22Rv1 (cell line): ENCODE data around the gene ARMC2.

Source experiments
- CTCF ChIP-seq: fragments of 450-650 bp; IDR thresholded peaks from 2 replicates; pipeline ENCODE4 v1.5.1; 2017; ENCODE audit warnings: mild to moderate bottlenecking
- ZFX ChIP-seq: fragments of 450-650 bp; IDR thresholded peaks from 2 replicates; pipeline ENCODE4 v1.6.1; 2017; ENCODE audit warnings: antibody characterized with exemption, borderline replicate concordance

GRCh38 chr6:108957221-108957620 is 109.0 kb downstream of the ARMC2 start:
- TF ChIP-seq CTCF (no peak), ZFX (no peak)
